Measurements from ENCODE around the gene SH3GL1. TPM values are rescaled to one million over a fixed set of nuclear protein-coding genes. Genes with fewer than 3 reads are reported as not detected.
A peak's percentile ranks its signal among the peaks of the same experiment; 100 is the strongest.

The SH3GL1 gene
- total and polyA plus RNA-seq, 7 donors: 28.5 to 47.4 (median 33.9) TPM

DNA sequence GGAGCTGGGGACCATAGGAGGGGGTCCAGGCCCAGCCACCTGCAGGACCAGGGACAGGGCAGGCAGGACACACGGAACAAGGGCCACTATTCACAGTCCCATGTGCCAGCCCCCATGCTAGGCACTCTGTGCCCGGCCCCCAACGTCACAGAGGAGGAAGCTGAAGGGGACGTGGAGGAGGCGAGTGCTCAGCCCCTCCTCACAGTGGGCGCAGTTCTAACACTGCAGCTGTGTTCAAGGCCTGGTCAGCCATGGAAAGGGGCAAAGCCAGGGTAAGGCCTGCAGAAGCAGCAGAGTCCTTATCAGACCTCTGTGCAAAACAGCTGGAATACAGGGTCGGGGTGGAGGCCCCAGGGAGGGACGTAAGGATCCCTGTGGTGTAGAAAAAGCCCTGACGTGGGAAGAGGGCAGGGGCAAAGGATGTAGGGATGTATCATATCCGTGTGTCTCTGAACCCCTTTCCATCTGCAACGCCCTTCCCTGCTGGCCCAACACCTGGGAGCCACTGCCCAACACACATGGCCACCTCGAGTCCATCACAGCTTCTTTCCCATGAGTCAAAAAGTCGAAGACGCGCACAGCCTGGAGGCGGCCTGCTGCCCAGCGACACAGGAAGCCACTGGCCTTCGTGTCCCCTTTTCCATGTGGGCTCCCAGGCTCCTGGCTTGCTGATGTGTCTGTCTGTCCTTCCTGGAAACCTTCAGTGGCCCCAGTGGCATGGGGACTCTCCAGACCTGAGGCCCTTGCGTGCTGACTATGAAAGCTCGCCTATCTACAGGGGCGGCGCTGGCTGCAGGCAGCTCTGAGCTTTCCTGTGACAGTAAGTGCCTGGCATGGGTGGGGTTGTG lies 28.0 kb downstream of the SH3GL1 start:
- Histone ChIP-seq H3K4me3 (no peak overlapping the region), H3K9me3 (no peaks in the 10 kb centered on the region), H3K4me1 (peaks cover 0 to 99% (median 93%) of the 10 kb centered on the region in 4 donors), H3K27ac (peak overlapping the region; percentile 77 to 83 (median 82)), H3K36me3 (peaks cover 0 to under 1% (median 0%) of the 10 kb centered on the region in 4 donors), H3K27me3 (no peaks in the 10 kb centered on the region)
- TF ChIP-seq EP300 (IDR thresholded peaks at IDR 0.05) (no peak), POLR2AphosphoS5 (IDR thresholded peaks at IDR 0.05) (no peak), POLR2A (IDR thresholded peaks at IDR 0.05) (no peak)
- TF ChIP-seq, protein P1, sequence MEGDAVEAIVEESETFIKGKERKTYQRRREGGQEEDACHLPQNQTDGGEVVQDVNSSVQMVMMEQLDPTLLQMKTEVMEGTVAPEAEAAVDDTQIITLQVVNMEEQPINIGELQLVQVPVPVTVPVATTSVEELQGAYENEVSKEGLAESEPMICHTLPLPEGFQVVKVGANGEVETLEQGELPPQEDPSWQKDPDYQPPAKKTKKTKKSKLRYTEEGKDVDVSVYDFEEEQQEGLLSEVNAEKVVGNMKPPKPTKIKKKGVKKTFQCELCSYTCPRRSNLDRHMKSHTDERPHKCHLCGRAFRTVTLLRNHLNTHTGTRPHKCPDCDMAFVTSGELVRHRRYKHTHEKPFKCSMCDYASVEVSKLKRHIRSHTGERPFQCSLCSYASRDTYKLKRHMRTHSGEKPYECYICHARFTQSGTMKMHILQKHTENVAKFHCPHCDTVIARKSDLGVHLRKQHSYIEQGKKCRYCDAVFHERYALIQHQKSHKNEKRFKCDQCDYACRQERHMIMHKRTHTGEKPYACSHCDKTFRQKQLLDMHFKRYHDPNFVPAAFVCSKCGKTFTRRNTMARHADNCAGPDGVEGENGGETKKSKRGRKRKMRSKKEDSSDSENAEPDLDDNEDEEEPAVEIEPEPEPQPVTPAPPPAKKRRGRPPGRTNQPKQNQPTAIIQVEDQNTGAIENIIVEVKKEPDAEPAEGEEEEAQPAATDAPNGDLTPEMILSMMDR (IDR thresholded peaks at IDR 0.05): no peak
- no peak for DNase-seq
- WGBS, 2 donors: 93% methylated on average over 22 of the region's 22 CpGs
- intact Hi-C loops (cut with DNase I): no loop called here

DNA sequence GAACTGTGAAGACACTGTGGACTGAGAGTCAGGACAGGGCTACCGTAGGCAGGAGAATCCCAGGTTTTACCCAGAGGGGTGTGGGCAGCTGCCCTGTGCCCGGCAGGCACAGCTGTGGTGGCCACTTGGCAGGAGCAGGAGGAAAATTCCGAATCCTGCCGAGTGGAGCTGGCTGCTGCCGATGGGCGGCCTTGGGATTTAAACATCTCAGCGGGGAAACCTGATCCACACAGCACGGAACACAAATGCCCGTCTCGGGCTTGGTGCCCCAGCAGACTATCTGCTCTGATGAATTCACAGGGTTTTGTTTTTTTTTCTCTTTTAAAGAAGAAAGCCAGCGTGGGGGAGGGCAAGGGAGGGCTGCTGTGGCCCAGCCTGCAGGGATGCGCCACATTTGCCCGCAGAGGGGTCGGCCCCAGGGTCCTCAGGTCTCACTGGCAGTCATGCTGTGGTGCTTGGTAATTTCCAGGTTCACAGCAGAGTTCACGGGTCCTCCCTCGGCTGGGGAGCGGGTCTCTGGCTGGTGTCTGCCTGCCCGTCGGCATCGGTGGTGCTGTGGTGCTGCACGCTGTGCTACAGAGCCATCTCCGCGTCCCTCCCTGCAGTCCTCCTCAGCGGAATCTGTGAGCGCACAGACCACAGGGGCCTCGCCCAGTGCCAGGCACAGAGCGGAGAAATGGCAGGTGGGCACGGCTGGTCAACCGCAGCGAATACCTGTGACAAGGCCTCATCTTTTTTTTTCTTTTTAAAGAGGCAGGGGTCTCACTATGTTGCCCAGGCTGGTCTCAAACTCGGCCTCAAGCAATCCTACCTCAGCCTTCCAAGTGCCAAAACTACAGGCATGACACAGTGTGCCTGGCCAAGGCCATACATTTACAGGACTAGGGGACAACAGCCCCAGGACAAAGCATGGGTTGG lies 28.8 kb downstream of the SH3GL1 start:
- 94 to 95% methylated on average over 31 of the region's 31 CpGs for WGBS, 2 donors
- TF ChIP-seq POLR2A (IDR thresholded peaks at IDR 0.05) (no peak), POLR2AphosphoS5 (IDR thresholded peaks at IDR 0.05) (no peak), EP300 (IDR thresholded peaks at IDR 0.05) (no peak)
- TF ChIP-seq, protein P1 (IDR thresholded peaks at IDR 0.05): no peak
- intact Hi-C loops (cut with DNase I): no loop called here
- no peaks in the 10 kb centered on the region for H3K27me3 ChIP-seq
- no peak overlapping the region for H3K4me3 ChIP-seq
- no peak for DNase-seq
- peaks cover 0 to 6% (median 2%) of the 10 kb centered on the region in 4 donors for H3K36me3 ChIP-seq
- H3K9me3 ChIP-seq: no peaks in the 10 kb centered on the region
- H3K4me1 ChIP-seq: peaks cover 0 to 97% (median 87%) of the 10 kb centered on the region in 4 donors
- H3K27ac ChIP-seq: peak overlapping the region in 3 of 4 donors; percentile 77 to 83 (median 82)

DNA sequence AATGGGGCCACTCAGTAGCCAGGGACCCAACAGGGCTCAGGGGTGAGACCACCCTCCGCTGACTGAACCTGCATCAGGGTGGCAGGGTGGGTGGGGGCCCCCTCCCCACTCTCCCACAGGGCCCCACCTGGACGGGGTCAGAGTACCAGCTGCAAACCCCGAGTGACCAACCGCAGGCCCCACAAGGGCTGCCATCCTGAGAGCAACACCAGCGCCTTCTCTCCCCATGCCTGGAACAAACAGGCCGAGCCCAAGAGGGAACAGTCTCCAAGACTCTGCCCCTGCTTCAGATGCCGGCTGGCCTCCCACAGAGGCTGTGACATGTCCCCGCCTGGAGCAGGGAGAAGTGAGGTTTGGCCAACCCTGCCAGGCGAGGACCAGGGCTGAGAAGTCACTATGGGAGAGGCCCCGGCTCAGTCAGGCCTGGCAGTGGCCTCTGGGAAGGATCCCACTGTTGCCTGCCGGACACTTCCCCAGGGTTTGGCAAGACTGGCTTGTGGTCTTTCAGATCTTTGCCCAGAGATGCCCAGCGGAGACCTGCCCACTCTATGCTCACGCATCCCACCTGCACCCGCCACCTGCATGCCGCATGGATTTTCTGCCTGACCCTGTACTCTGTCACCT lies 29.8 kb downstream of the SH3GL1 start:
- Histone ChIP-seq H3K4me1 (peaks cover 0 to 87% (median 77%) of the 10 kb centered on the region in 4 donors), H3K27me3 (no peaks in the 10 kb centered on the region), H3K9me3 (no peaks in the 10 kb centered on the region), H3K4me3 (no peak overlapping the region), H3K27ac (peak overlapping the region; percentile 37 to 75 (median 63)), H3K36me3 (peaks cover 0 to 16% (median 11%) of the 10 kb centered on the region in 4 donors)
- intact Hi-C loops (cut with DNase I): no loop called here
- TF ChIP-seq POLR2A (IDR thresholded peaks at IDR 0.05) (no peak), POLR2AphosphoS5 (IDR thresholded peaks at IDR 0.05) (no peak), EP300 (IDR thresholded peaks at IDR 0.05) (no peak)
- TF ChIP-seq, protein P1 (IDR thresholded peaks at IDR 0.05): no peak
- no peak for DNase-seq
- 88 to 90% methylated on average over 15 of the region's 15 CpGs for WGBS, 2 donors

DNA sequence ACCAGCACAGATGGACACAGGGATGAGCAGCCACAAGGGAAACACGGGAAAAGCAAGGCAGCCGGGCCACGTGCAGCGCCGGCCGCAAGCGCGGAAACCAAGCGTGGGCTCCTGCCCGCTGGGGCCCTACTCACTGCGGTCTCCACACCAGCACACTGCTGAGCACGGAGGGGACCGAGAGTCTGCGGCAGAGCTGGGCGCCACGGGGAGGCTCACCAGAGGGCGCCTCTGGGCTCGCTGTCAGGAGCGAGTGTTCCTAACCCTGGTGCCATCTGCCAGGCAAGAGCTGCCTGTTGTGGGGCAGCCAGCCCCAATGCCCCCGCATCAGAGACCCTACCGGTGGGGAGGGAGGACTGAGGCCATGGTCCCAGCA lies 30.5 kb downstream of the SH3GL1 start:
- 14 to 16% methylated on average over 21 of the region's 21 CpGs for WGBS, 2 donors
- Histone ChIP-seq H3K27ac (peak overlapping the region; percentile 37 to 75 (median 63)), H3K27me3 (no peaks in the 10 kb centered on the region), H3K4me1 (peaks cover 0 to 80% (median 70%) of the 10 kb centered on the region in 4 donors), H3K36me3 (peaks cover 0 to 22% (median 15%) of the 10 kb centered on the region in 4 donors), H3K4me3 (peak overlapping the region in 1 of 4 donors; percentile 16), H3K9me3 (no peaks in the 10 kb centered on the region)
- TF ChIP-seq, protein P1 (IDR thresholded peaks at IDR 0.05): peak in 2 of 4 experiments; percentile 11 to 47
- no peak for TF ChIP-seq POLR2A (IDR thresholded peaks at IDR 0.05)
- TF ChIP-seq POLR2AphosphoS5 (IDR thresholded peaks at IDR 0.05): peak in 1 of 4 donors; percentile 7
- no peak for DNase-seq
- intact Hi-C loops (cut with DNase I): no loop called here

Measured in sigmoid colon (tissue), 7 donors.